22Rv1 (cell line): Measurements from ENCODE around the gene TBC1D5.

Source experiments
- ZFX ChIP-seq: fragments of 450-650 bp; IDR thresholded peaks from 2 replicates; pipeline ENCODE4 v1.6.1; 2017; ENCODE audit warnings: antibody characterized with exemption, borderline replicate concordance
- TF ChIP-seq, protein P1 (sequence below): fragments of 450-650 bp; IDR thresholded peaks from 2 replicates; pipeline ENCODE4 v1.5.1; 2017; ENCODE audit warnings: mild to moderate bottlenecking

- TF ChIP-seq, protein P1, sequence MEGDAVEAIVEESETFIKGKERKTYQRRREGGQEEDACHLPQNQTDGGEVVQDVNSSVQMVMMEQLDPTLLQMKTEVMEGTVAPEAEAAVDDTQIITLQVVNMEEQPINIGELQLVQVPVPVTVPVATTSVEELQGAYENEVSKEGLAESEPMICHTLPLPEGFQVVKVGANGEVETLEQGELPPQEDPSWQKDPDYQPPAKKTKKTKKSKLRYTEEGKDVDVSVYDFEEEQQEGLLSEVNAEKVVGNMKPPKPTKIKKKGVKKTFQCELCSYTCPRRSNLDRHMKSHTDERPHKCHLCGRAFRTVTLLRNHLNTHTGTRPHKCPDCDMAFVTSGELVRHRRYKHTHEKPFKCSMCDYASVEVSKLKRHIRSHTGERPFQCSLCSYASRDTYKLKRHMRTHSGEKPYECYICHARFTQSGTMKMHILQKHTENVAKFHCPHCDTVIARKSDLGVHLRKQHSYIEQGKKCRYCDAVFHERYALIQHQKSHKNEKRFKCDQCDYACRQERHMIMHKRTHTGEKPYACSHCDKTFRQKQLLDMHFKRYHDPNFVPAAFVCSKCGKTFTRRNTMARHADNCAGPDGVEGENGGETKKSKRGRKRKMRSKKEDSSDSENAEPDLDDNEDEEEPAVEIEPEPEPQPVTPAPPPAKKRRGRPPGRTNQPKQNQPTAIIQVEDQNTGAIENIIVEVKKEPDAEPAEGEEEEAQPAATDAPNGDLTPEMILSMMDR, result no peak
- no peak for TF ChIP-seq ZFX
Measured at GRCh38 chr3:17401912-17402311, 340.5 kb downstream of the TBC1D5 start.
